OCI-LY3 (cell line): ENCODE data around the gene OR2B2.

Experiments
- H2AFZ ChIP-seq: fragments of 200-600, 300-600 bp; shearing (Covaris generic); 2 replicates; pipeline ENCODE4 v1.6.0; 2014; ENCODE audit warnings: antibody characterized with exemption, low read depth, low read length
- H3K27ac ChIP-seq: fragments of 200-600, 300-600 bp; sonication (generic); 2 replicates; pipeline ENCODE4 v1.5.1; 2014; ENCODE audit warnings: mild to moderate bottlenecking, low read length, moderate library complexity, mixed read lengths
- H3K27me3 ChIP-seq: fragments of 200-600, 300-600 bp; sonication (generic); 2 replicates; pipeline ENCODE4 v1.6.1; 2014; ENCODE audit warnings: low read depth, low read length, mixed read lengths
- H3K36me3 ChIP-seq: fragments of 200-600, 300-600 bp; sonication (generic); replicated peaks from 2 replicates; pipeline ENCODE3; 2014; ENCODE audit warnings: low read depth, low read length, mixed read lengths
- H3K4me1 ChIP-seq: fragments of 300-600, 200-600 bp; sonication (generic); 2 replicates; pipeline ENCODE4 v1.6.1; 2014; ENCODE audit warnings: low read length, mixed read lengths
- H3K4me2 ChIP-seq: fragments of 200-600, 300-600 bp; sonication (generic); 2 replicates; pipeline ENCODE4 v1.6.1; 2014; ENCODE audit warnings: low read length, mixed read lengths
- H3K4me3 ChIP-seq: fragments of 300-600, 200-600 bp; sonication (generic); 2 replicates; pipeline ENCODE4 v1.5.1; 2014; ENCODE audit warnings: antibody characterized with exemption, mild to moderate bottlenecking, low read length, moderate library complexity
- H3K79me2 ChIP-seq: fragments of 300-600, 200-600 bp; shearing (Covaris generic); 2 replicates; pipeline ENCODE4 v1.6.1; 2014; ENCODE audit warnings: mild to moderate bottlenecking, low read length, mixed read lengths
- H3K9ac ChIP-seq: fragments of 300-600, 200-600 bp; shearing (Covaris generic); 2 replicates; pipeline ENCODE4 v1.6.0; 2014; ENCODE audit warnings: mild to moderate bottlenecking, low read length, moderate library complexity
- H3K9me3 ChIP-seq: fragments of 200-600, 300-600 bp; shearing (Covaris generic); 2 replicates; pipeline ENCODE4 v1.6.1; 2014; ENCODE audit warnings: low read length, mixed read lengths; ENCODE audit not compliant: insufficient read depth
- H4K20me1 ChIP-seq: fragments of 200-600, 300-600 bp; sonication (generic); 2 replicates; pipeline ENCODE4 v1.6.1; 2016; ENCODE audit warnings: low read length, mixed read lengths; ENCODE audit not compliant: insufficient read depth
- EZH2phosphoT487 ChIP-seq: fragments of 200-600 bp; shearing (Covaris generic); IDR thresholded peaks from 2 replicates; pipeline ENCODE4 v1.6.1; 2018; ENCODE audit warnings: antibody characterized with exemption, mixed run types, low read depth
- TF ChIP-seq, protein P1 (sequence below): fragments of 200-600, 300-600 bp; sonication (generic); IDR thresholded peaks from 2 replicates; pipeline ENCODE4 v1.5.1; 2014; ENCODE audit warnings: antibody characterized with exemption, low read length, low read depth

The OR2B2 gene

DNA sequence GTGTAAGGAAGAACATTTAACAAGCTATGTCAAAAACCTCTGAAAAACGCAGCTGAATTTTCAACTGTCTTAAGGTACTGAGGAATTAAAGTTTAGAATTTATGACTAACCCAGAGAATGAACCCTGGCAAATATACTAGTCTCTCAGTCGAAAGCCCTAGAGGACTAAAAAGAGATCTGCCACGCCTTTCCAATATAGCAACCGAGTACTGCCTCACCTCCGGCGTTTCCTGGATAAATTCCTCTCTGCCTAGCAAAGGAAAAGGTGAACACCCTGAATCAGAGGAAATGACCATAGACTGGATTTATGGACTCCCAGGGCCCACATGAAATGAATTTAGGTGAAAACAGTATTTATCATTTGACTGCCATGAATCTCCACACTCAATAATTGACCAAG lies 12.0 kb upstream of the OR2B2 start:
- H3K4me3 ChIP-seq: no peak overlapping the region
- no peaks in the 10 kb centered on the region for H3K27me3 ChIP-seq
- no peaks in the 10 kb centered on the region for H3K9me3 ChIP-seq
- H3K36me3 ChIP-seq: no peaks in the 10 kb centered on the region
- H3K4me2 ChIP-seq: no peak overlapping the region
- no peaks in the 10 kb centered on the region for H4K20me1 ChIP-seq
- no peak overlapping the region for H2AFZ ChIP-seq
- H3K27ac ChIP-seq: no peak overlapping the region
- no peaks in the 10 kb centered on the region for H3K4me1 ChIP-seq
- no peak overlapping the region for H3K9ac ChIP-seq
- TF ChIP-seq, protein P1, sequence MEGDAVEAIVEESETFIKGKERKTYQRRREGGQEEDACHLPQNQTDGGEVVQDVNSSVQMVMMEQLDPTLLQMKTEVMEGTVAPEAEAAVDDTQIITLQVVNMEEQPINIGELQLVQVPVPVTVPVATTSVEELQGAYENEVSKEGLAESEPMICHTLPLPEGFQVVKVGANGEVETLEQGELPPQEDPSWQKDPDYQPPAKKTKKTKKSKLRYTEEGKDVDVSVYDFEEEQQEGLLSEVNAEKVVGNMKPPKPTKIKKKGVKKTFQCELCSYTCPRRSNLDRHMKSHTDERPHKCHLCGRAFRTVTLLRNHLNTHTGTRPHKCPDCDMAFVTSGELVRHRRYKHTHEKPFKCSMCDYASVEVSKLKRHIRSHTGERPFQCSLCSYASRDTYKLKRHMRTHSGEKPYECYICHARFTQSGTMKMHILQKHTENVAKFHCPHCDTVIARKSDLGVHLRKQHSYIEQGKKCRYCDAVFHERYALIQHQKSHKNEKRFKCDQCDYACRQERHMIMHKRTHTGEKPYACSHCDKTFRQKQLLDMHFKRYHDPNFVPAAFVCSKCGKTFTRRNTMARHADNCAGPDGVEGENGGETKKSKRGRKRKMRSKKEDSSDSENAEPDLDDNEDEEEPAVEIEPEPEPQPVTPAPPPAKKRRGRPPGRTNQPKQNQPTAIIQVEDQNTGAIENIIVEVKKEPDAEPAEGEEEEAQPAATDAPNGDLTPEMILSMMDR: no peak
- no peak for TF ChIP-seq EZH2phosphoT487
- no peaks in the 10 kb centered on the region for H3K79me2 ChIP-seq

DNA sequence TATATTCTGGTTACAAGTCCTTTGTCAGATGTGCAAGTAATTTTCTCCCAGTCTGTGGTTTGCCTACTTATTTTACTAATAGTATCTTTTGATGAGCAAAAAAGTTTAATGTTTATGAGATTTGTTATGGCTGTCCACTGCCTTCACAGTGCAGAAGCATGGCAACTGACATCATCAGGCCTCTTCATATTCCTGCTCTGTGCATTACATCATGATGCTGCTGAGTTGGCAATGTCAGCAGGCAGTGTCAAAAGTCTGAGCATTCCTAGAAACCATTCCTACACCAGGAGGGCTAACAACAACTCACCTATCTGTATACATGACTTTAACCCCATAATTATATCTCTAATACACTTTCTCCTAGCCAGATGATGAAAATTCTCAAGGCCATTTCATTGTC lies 10.8 kb upstream of the OR2B2 start:
- no peak for TF ChIP-seq EZH2phosphoT487
- TF ChIP-seq, protein P1: no peak
- Histone ChIP-seq H3K4me2 (no peak overlapping the region), H4K20me1 (no peaks in the 10 kb centered on the region), H3K4me3 (no peak overlapping the region), H2AFZ (no peak overlapping the region), H3K36me3 (no peaks in the 10 kb centered on the region), H3K27me3 (no peaks in the 10 kb centered on the region), H3K79me2 (no peaks in the 10 kb centered on the region), H3K9ac (no peak overlapping the region), H3K27ac (no peak overlapping the region), H3K9me3 (no peaks in the 10 kb centered on the region), H3K4me1 (no peaks in the 10 kb centered on the region)

DNA sequence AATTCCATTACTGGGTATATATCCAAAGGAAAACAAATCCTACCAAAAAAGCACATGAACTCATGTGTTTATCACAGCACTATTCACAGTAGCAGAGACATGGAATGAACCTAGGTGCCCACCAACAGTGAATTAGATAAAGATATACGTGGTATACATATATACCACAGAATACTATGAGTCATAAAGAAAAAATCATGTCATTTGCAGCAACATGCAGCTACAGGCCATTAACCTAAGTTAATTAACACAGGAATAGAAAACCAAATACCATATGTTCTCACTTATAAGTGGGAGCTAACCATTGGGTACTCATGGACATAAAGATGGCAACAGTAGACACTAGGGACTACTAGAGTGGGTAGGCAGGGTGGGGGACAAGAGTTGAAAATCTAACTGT lies 4.2 kb downstream of the OR2B2 start:
- Histone ChIP-seq H3K27me3 (no peaks in the 10 kb centered on the region), H3K4me1 (no peaks in the 10 kb centered on the region), H3K4me3 (no peak overlapping the region), H2AFZ (no peak overlapping the region), H3K9ac (no peak overlapping the region), H3K9me3 (no peaks in the 10 kb centered on the region), H3K36me3 (no peaks in the 10 kb centered on the region), H4K20me1 (no peaks in the 10 kb centered on the region), H3K4me2 (no peak overlapping the region), H3K27ac (no peak overlapping the region), H3K79me2 (no peaks in the 10 kb centered on the region)
- no peak for TF ChIP-seq EZH2phosphoT487
- TF ChIP-seq, protein P1: no peak

DNA sequence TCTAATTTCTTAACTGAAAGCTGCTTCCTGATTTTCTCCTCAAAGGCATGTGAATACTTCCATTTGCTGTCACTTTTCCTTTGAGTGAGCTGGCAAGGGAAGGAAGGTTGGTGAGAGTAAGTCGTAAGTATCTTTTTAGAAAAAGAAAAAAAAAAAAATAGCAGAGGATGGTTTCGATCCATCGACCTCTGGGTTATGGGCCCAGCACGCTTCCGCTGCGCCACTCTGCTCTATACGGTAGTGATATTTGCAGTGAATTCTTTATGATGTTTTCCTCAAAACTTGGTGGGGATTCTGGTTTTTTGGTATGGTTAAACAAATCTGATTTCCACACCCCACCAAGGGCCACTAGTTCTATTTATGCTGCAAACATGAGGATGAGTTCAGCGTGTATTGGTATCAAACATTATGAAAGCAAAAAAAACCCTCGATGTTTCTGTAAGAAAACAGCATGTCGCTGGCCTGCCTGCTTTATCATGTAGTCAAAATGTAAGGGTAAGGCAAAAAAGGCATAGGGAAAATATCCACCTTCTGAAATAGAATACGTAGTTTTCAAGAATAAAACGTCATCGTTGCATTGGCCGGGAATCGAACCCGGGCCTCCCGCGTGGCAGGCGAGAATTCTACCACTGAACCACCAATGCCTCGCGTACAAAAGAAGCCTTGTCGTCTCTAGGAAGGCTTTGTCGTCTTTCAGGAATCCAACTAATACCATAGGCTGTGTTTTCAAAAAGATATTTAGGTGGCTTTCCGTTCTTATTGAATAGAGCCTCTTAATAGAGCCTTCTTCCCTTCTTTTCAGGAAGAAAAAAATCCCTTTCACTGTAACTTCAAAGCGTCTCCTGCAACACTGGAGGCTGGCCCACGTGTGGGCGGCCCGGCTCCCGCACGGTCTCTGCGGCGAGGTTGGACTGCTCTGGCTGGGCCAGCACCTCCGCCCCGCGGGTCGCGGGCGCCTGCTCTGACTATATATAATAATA lies 9.6 kb downstream of the OR2B2 start:
- no peaks in the 10 kb centered on the region for H3K79me2 ChIP-seq
- H3K9ac ChIP-seq: peak overlapping the region; percentile 99
- no peaks in the 10 kb centered on the region for H3K27me3 ChIP-seq
- H3K36me3 ChIP-seq: no peaks in the 10 kb centered on the region
- peaks cover 7% of the 10 kb centered on the region; the same call in 1 of the 2 replicates for H3K4me1 ChIP-seq
- no peak for TF ChIP-seq EZH2phosphoT487
- TF ChIP-seq, protein P1: no peak
- peak overlapping the region; percentile 97 for H3K4me3 ChIP-seq
- peak overlapping the region; percentile 96 for H3K4me2 ChIP-seq
- H2AFZ ChIP-seq: peak overlapping the region; percentile 100
- no peaks in the 10 kb centered on the region for H4K20me1 ChIP-seq
- H3K27ac ChIP-seq: peak overlapping the region; percentile 91
- H3K9me3 ChIP-seq: no peaks in the 10 kb centered on the region
